Measurements from ENCODE around the gene PSORS1C2. TPM values are rescaled to one million over a fixed set of nuclear protein-coding genes. Genes with fewer than 3 reads are reported as not detected.

PSORS1C2 gene
- total and polyA plus RNA-seq, 2 donors (not counting 1 experiment from before 2014, with no cell fraction given), result not detected

DNA sequence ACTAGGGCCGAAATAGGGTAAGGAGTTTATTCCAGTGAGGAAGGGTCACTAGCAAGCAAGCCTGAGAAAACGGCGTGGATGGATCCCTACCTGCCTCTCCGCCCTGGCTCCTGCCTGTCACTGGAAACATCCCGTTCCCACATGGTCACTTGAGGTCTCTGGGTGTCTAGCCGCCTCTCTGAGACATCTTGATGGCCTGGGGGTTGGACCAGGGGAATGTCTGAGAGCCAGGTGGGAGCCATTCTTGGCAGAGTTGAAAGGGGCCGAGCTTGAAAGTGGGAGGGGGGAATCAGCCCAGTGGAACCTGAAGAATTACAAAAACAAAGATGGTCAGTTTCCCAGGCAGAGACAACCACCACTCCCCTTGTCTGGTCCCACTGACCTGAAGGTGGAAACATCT is 17.8 kb upstream of the PSORS1C2 start:
- Histone ChIP-seq H3K9ac (ENCODE audit: low read length) (no peak overlapping the region), H3K4me3 (ENCODE audit: control extremely low read depth in 1 of 5, extremely low read depth in 1 of 5, insufficient read depth in 1 of 5, low read depth in 2 of 5, low read length in 4 of 5) (no peak overlapping the region), H3K27ac (ENCODE audit: low read length in 2 of 2) (no peak overlapping the region), H3K4me2 (replicated peaks; ENCODE audit: low read depth, low read length, poor library complexity, severe bottlenecking) (no peak overlapping the region), H2AFZ (ENCODE audit: insufficient read depth, low read depth, low read length, poor library complexity, severe bottlenecking) (no peak overlapping the region), H3K27me3 (replicated peaks in 1 of 4; ENCODE audit: control extremely low read depth in 1 of 4, control insufficient read depth in 3 of 4, insufficient read depth in 4 of 4, low read length in 3 of 4) (no peaks in the 10 kb centered on the region), H3K4me1 (ENCODE audit: control insufficient read depth in 2 of 2, insufficient read depth in 2 of 2, low read length in 2 of 2) (peaks cover 13 to 22% of the 10 kb centered on the region in 2 donors), H3K79me2 (ENCODE audit: control insufficient read depth, insufficient read depth, low read length) (peaks cover 5% of the 10 kb centered on the region), H3K9me3 (ENCODE audit: control extremely low read depth in 1 of 3, control insufficient read depth in 2 of 3, insufficient read depth in 1 of 3, low read length in 2 of 3) (no peaks in the 10 kb centered on the region), H3K36me3 (replicated peaks in 1 of 2; ENCODE audit: control extremely low read depth in 1 of 2, control insufficient read depth in 1 of 2, extremely low read depth in 1 of 2, insufficient read depth in 2 of 2, low read length in 1 of 2) (peaks cover 0 to 6% of the 10 kb centered on the region in 2 experiments), H4K20me1 (ENCODE audit: control insufficient read depth, insufficient read depth, low read length, poor library complexity, severe bottlenecking) (no peaks in the 10 kb centered on the region)
- no peak overlapping the region for H3K27ac Mint-ChIP-seq
- no peaks in the 10 kb centered on the region for H3K27me3 Mint-ChIP-seq
- H3K4me3 Mint-ChIP-seq, result peak overlapping the region; percentile 87
- ATAC-seq (ENCODE audit: low read depth) (no peak), DNase-seq (no peak)
- TF ChIP-seq, protein P1, sequence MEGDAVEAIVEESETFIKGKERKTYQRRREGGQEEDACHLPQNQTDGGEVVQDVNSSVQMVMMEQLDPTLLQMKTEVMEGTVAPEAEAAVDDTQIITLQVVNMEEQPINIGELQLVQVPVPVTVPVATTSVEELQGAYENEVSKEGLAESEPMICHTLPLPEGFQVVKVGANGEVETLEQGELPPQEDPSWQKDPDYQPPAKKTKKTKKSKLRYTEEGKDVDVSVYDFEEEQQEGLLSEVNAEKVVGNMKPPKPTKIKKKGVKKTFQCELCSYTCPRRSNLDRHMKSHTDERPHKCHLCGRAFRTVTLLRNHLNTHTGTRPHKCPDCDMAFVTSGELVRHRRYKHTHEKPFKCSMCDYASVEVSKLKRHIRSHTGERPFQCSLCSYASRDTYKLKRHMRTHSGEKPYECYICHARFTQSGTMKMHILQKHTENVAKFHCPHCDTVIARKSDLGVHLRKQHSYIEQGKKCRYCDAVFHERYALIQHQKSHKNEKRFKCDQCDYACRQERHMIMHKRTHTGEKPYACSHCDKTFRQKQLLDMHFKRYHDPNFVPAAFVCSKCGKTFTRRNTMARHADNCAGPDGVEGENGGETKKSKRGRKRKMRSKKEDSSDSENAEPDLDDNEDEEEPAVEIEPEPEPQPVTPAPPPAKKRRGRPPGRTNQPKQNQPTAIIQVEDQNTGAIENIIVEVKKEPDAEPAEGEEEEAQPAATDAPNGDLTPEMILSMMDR (IDR thresholded peaks at IDR 0.05), result no peak
- no peak for TF ChIP-seq EZH2 (IDR thresholded peaks at IDR 0.05; ENCODE audit: borderline replicate concordance, insufficient read depth, low read depth, low read length, poor library complexity, severe bottlenecking)
- no peaks in the 10 kb centered on the region for H3K9me3 Mint-ChIP-seq (ENCODE audit: insufficient read depth)
- H3K4me1 Mint-ChIP-seq, result peaks cover 30% of the 10 kb centered on the region
- CTCF ChIA-PET, result no interaction called here
- WGBS (ENCODE audit: insufficient coverage), result 93% methylated on average over 6 of the region's 7 CpGs
- POLR2A ChIA-PET, result no interaction called here
- intact Hi-C loops (cut with micrococcal nuclease), result loop anchor here (10.0 kb wide), 1 partner anchor 308 kb away; no protein-coding TSS in a partner anchor

DNA sequence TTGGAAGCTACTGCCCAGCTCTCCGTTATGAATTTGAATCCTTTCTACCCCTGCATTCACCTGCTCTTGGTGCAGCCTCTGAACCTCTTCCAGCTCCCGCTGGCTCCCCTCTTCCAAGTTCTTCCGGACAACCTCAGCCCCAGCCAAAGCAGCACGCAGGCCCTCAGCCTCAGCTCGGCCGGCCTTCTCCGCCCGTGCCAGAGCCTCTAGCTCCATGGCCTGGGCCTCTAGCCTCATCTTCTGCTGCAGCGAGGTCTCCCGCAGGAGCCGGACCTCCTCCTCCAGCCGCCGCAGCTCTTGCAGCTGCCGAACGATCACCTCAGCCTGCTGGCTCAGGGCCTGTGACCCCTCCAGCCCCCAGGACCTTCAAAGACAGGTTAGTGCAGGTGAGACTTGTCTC is 15.6 kb upstream of the PSORS1C2 start:
- CTCF ChIA-PET, result no interaction called here
- POLR2A ChIA-PET, result no interaction called here

More for the DNA sequence above, 15.6 kb upstream of the PSORS1C2 start:
- Mint-ChIP-seq H3K4me1 (peaks cover 22% of the 10 kb centered on the region), H3K27me3 (no peaks in the 10 kb centered on the region), H3K4me3 (no peak overlapping the region), H3K9me3 (ENCODE audit: insufficient read depth) (no peaks in the 10 kb centered on the region), H3K27ac (no peak overlapping the region)
- intact Hi-C loops (cut with micrococcal nuclease), result loop anchor here (10.0 kb wide), 1 partner anchor 310 kb away; no protein-coding TSS in a partner anchor
- H3K79me2 ChIP-seq (ENCODE audit: control insufficient read depth, insufficient read depth, low read length), result peaks cover 5% of the 10 kb centered on the region
- no peaks in the 10 kb centered on the region for H3K27me3 ChIP-seq (replicated peaks in 1 of 4; ENCODE audit: control extremely low read depth in 1 of 4, control insufficient read depth in 3 of 4, insufficient read depth in 4 of 4, low read length in 3 of 4)
- no peak overlapping the region for H3K4me3 ChIP-seq (ENCODE audit: control extremely low read depth in 1 of 5, extremely low read depth in 1 of 5, insufficient read depth in 1 of 5, low read depth in 2 of 5, low read length in 4 of 5)
- peaks cover 0 to 14% of the 10 kb centered on the region in 2 experiments for H3K36me3 ChIP-seq (replicated peaks in 1 of 2; ENCODE audit: control extremely low read depth in 1 of 2, control insufficient read depth in 1 of 2, extremely low read depth in 1 of 2, insufficient read depth in 2 of 2, low read length in 1 of 2)
- peaks cover 13 to 20% of the 10 kb centered on the region in 2 donors for H3K4me1 ChIP-seq (ENCODE audit: control insufficient read depth in 2 of 2, insufficient read depth in 2 of 2, low read length in 2 of 2)
- no peaks in the 10 kb centered on the region for H4K20me1 ChIP-seq (ENCODE audit: control insufficient read depth, insufficient read depth, low read length, poor library complexity, severe bottlenecking)
- TF ChIP-seq EZH2 (IDR thresholded peaks at IDR 0.05; ENCODE audit: borderline replicate concordance, insufficient read depth, low read depth, low read length, poor library complexity, severe bottlenecking), result no peak
- TF ChIP-seq, protein P1 (IDR thresholded peaks at IDR 0.05), result no peak
- WGBS (ENCODE audit: insufficient coverage), result 92% methylated on average over 15 of the region's 15 CpGs
- H3K9ac ChIP-seq (ENCODE audit: low read length), result no peak overlapping the region
- no peak overlapping the region for H3K27ac ChIP-seq (ENCODE audit: low read length in 2 of 2)
- no peak overlapping the region for H3K4me2 ChIP-seq (replicated peaks; ENCODE audit: low read depth, low read length, poor library complexity, severe bottlenecking)
- no peak overlapping the region for H2AFZ ChIP-seq (ENCODE audit: insufficient read depth, low read depth, low read length, poor library complexity, severe bottlenecking)
- DNase-seq (no peak), ATAC-seq (ENCODE audit: low read depth) (no peak)
- no peaks in the 10 kb centered on the region for H3K9me3 ChIP-seq (ENCODE audit: control extremely low read depth in 1 of 3, control insufficient read depth in 2 of 3, insufficient read depth in 1 of 3, low read length in 2 of 3)
